Activated CD4-positive, alpha-beta T cell treated with anti-CD3 and anti-CD28 coated beads for 24 hours (primary cell): ENCODE measurements around the gene LMO2.

Experiments
- DNase-seq, 2 donors: peaks; one replicate each; pipeline ENCODE4 v3.0.0-alpha.2; 2020; ENCODE audit warnings: low read depth in 2 of 2

Gene LMO2

DNA sequence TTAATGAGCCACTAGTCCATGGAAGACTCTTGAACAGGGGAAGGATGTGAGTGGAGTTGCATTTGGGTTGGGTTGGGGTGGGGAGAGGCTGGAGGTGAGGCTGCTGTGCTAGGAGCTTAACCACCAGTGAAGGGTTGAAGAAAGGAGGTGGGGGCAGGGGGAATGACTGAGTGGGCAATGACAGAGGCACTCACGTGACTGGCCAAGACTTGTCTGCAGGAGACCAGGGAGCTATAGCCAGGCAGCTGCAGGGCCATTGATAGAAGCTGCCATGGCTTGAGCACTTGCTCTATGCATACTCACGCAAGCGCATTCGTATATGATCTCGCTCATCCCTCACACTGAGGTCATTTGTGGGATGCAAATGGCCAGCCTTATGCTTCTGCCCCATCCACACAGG, 4.0 kb downstream of the LMO2 start:
- DNase-seq, result no peak

DNA sequence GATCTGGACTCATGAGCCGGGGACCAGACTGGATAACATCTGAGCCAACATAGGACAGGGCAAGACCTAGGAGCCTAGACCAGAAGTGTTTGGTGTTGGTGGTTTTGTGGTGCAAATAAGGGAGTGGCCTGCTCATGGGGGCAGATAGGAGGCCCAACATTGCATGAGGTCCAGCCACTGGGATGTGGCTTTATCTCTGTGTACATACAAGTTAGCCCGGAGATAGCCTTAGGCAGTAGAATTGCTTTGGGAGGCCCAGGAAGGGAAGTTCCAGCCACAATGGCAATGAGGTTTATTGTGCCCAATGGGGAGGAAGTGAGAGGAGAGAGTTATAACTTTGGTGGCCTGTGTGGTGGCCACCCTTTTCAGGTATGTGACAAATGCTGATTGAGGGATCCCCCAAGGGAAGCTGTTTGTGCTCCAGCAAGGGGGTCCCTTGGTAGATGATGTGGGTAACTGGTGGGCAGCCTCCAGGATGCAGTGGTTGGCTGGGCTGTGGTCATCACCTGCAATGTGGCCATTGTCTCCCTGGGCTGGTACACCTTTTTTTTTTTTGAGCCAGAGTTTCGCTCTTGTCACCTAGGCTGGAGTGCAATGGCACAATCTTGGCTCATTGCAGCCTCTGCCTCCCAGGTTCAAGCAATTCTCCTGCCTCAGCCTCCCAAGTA, 6.4 kb downstream of the LMO2 start:
- no peak for DNase-seq

DNA sequence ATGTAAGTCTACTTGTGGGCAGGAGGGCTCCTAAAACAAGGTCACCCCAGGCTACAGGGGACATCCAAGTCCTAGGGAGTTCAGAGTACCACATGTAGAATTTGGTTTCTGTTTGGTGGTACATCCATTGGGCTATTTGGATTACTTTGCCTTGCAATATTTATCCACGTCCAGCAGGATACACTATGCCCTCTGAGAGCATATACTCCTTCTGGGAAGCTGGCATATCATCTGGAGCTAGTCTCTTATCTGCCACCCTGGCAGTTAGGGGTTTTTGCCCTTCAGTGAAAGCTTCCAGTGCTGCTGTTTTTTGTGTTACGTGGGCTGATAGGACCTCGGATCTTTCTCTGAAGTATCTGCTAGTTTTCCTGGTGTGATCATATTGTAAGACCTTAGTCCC, 7.3 kb downstream of the LMO2 start:
- no peak for DNase-seq

- no peak for DNase-seq
These were observed 7.8 kb downstream of the LMO2 start for GRCh38 chr11:33884035-33884434.

- DNase-seq, result no peak
These were observed 10.0 kb downstream of the LMO2 start for GRCh38 chr11:33881651-33882503.

DNA sequence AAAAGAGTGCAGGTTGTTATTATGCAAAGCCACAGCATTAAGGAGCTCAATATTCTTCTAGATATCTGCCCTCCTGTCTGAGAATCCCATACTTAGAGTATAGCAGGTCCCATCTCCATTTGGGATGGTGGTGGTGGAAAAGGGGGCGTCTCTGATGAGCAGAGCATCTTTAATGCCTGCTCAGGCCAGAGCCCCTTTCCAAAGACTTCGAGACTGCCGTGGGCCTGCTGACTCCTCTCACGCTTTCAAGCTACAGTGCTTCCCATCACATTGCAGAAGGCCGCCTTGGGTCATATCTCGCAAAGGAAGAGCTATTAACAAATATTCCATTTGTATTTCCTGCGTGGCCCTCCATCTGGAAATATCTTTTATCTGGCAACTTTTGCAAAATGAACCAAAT, 10.9 kb downstream of the LMO2 start:
- DNase-seq, result no peak

GRCh38 chr11:33879375-33879774, 12.5 kb downstream of the LMO2 start:
- no peak for DNase-seq

- no peak for DNase-seq
These were observed 14.8 kb downstream of the LMO2 start for GRCh38 chr11:33877038-33877437.

DNA sequence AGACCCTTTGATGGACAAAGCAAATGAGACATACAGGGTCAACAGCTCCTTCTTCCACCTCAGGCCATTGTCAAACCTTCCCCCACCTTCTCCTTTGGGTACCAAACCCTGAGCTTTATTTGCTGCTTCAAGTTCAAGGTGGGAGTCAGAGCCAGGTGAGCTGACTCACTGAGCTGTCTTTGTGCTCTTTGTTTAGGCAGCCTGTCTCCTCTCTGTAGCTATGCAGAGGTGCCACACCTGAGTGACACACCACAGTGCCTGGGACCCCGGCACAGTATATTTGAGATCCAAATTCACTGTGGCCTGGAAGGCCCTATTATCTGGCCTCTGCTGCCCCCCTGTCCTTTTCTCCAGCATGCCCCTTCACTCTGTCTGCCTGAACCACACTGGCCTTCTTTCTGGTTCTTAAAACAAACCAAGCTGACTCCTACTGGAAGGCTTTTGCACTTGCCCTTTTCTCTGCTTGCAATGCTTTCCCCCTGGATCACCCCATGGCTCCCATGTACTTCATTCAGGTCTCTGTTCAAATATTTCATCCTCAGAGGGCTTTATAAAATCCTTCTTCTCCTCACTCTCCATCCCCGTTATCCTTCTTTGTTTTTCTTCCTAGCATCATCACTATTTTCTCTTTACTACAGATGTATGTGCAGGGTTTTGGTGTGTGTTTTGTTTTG, 16.1 kb downstream of the LMO2 start:
- DNase-seq, result no peak

DNA sequence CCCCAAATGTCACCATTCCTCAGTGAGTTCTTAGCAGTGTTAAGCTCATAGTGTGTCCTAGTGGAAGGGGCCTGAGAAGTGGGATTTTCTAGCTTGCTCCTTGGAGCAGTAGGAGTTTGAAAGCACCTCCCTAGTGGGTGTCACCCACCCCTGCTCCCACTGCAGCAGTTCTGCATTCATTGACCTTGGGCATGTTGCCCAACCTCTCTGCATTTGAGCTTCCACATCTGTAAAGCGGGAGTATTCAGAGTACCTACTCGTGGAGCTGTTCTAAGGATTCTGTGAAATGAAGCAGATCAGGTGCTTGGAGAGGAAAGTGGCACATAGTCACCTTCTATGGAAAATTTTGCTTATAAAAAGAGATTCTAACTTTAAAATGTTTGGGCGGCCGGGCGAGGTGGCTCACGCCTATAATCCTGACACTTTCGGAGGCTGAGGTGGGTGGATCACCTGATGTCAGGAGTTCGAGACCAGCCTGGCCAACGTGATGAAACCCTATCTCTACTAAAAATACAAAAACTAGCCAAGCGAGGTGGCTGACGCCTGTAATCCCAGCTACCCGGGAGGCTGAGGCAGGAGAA, 16.9 kb downstream of the LMO2 start:
- no peak for DNase-seq

DNA sequence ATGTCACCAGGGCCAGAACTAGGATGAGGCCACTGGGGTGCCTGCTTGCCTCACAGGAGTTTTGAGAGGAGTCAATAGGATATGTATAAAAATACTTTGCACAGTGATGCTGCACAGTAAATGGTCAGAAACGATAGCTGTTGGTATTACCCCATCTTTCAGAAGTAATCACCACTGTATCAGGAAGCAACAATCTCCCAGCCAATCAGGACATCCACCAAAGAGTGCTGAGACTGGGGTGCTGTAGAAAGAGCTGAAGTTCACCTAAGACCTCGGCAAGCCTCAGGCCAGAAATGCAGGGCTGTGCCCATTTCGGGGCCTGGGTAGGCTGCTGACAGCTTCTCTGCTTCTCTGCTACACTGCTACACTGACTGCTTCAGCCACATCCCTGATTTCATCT, 17.4 kb downstream of the LMO2 start:
- DNase-seq, result no peak

DNA sequence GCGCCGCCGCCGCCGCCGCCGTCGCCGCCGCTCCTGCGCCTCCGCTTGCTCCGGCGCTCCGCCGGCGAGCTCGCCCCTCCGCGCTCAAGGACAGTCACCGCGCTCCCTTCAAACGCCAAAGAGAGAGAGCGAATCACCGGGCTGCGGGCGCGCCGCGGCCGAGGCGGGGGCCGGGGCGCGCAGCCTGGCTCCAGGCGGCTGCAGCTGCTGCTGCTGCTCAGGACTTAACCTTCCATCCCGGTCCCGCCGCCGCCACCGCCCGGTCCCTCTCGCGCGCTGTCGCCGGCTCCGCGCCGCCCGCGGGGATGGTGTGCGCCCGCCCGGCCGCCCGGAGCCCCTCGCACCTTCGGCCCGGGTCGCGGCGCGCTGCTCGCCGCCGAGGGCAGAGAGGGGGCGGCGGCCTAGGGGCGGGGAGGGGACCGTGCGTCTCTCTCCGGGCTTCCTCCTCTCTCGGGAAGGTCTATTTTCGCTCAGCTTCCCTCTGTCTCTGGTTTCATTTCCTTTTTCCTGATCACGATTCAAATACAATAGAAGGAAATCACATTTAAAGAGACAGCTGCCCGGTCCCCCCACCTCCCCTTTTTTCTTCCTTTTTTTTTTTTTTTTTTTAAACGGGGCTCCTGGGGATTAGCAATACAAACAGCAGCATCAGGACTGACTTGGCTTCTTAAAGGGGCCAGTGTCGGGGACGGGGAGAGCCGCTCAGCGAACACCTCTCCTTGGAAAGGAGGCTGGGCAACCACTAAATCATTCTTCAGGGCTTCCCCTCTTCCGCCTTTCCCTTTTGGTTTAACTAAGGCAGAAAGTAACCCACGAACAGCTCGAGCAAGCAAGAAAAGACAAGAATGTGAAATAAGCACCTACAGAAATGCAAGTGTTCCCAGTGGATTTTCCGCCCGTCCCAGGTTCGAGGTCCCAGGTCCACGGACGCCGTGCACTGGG, 22.1 kb downstream of the LMO2 start:
- no peak for DNase-seq

GRCh38 chr11:33868647-33869461, 23.0 kb downstream of the LMO2 start:
- no peak for DNase-seq

DNA sequence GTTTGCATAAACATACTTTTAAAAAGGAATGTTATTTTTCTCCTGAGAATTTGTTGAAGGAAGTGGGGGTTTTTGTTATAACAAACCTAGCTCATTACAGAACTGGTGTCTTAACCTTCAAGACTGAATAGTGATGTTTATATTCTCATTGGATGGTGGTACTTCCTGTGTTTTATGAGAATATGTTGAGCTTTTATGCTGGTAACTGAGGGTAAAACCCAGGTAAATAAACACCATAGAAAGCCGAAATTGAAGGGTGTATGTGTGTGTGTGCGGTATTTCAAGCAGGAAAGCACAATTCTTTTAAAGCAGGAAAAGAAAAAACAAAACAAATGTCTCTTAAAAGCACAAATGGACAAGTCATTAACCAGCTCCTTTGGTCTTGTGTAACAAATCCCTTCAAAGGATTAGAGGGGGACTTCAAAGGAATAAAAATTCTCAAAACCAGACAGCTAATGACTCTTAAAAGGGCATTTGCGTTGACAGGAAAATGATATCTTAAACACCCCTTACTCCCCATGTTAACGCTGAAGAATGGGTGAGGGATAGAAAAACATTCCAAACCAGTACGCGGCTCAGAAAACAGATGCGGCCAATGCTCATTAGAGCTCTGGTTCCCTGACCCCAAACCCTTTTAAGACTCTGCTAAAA, 23.8 kb downstream of the LMO2 start:
- no peak for DNase-seq

GRCh38 chr11:33867561-33867960, 24.3 kb downstream of the LMO2 start:
- DNase-seq, result no peak

- DNase-seq, result no peak
These were observed 24.9 kb downstream of the LMO2 start for GRCh38 chr11:33866936-33867335.

DNA sequence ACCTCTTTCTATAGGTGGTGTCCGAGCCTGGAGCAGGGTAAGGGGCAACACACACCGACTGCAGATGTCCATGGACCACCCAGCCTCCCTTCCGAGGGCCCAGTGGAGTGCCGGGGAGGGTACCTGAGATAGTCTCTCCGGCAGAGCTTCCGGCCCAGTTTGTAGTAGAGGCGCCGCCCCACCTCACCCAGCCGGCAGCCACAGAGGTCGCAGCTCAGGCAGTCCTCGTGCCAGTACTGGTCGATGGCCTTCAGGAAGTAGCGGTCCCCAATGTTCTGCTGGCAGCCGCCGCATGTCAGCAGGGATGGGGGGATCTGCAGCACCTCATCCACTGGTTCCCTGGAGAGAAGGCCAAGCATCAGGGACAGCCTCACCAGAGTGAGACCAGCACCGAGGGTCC, 27.4 kb downstream of the LMO2 start:
- DNase-seq, result no peak

DNA sequence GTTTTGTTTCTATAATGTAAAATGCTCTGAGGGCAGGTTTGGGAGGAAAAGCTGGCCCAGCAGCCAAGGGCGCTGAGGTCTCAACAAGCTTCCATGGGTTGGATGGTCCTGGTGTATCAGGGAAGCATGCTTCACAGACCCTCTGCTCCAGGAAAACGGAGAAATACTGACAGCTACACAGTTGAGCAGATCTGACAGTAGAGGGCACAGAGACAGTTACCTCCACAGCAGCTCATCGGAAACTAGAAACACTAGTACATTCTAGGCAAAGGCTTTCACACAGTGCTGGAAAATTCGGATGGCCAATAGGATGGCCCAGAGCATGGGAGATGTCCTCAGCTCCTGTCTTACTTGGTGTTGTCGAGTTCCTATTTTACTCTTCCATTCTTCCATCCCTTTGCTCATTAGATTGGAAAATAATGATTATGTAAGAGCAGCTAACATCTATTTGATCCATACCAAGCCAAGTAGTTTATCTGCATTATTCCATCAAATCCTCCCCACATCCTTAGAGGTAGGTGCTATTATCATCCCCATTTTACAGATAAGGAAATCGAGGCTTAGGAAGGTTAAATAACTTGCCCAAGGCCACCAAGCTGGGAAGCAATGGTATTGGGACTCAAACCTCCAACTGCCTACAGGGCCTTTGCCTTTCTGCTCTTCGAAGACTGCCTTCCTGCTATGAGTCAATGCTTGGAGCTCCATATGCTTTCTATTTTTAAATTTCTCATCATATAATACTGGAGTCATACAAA, 28.3 kb downstream of the LMO2 start:
- DNase-seq, result no peak

DNA sequence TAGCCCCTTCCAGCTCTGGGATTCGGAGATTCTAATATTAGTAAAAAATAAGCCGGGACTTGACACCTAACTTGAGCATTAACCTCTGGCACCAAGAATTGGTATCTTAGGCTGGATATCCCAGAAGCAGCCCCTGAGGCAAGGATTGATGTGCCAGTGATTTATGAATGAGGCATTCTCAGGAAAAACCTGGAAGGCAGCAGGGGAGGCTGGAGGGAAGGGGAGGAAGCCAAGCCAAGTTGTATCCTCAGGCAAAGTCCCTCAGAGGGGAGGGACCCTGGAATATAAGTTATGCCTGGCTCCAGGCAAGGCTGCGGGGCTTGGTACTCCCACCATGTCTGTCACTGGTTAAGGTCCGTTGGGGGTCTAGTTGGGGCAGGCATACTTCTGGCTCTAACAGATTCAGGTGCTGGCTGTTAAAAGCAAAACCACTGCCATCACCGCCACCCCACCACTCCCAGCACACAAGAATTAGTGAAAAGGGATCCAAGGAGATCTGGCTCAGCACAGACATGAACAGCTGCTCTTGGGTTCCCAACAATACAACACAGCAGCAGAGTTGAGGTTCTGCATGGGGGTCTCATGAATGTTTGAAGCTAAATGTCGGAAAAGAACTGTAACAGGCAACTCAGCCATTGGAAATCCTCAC, 29.8 kb downstream of the LMO2 start:
- DNase-seq, result no peak
